K562 treated with DMSO at 1 percent for 24 hours (cell line): ENCODE data around the gene CYP2B6. TPM values are rescaled to one million over a fixed set of nuclear protein-coding genes. Genes with fewer than 3 reads are reported as not detected.

ENCODE experiments used
- total RNA-seq: library from RNA; unstranded; fragments of 300-600 nt; gene quantifications from 2 replicates; pipeline ENCODE4 v1.2.3, GENCODE V29; 2022; ENCODE audit warnings: low read depth; ENCODE audit not compliant: insufficient read depth

The CYP2B6 gene
- not detected in 2 replicates for total RNA-seq

GRCh38 chr19:40990972-40991381 is at the start of gene CYP2B6:
CYP2B6 (plus strand) TSS chr19:40991282; CDS start chr19:40991306, 24 bp downstream.

Other genes with a start within 250 kb of the CYP2B6 start
- gene ACTMAP, start 240.8 kb upstream of the CYP2B6 start, total RNA-seq, result 19.6 and 19.7 TPM in 2 replicates
- gene SNRPA, start 240.1 kb upstream of the CYP2B6 start, total RNA-seq, result 86.7 and 91.4 TPM in 2 replicates
- not detected in 2 replicates for gene MIA, start 215.8 kb upstream of the CYP2B6 start, total RNA-seq
- 57.1 and 59.4 TPM in 2 replicates for gene RAB4B, start 213.0 kb upstream of the CYP2B6 start, total RNA-seq
- gene EGLN2, start 192.1 kb upstream of the CYP2B6 start, total RNA-seq, result 124 and 143 TPM in 2 replicates
- gene CYP2A6, start 140.8 kb upstream of the CYP2B6 start, total RNA-seq, result not detected in 2 replicates
- not detected in 2 replicates for gene CYP2A7, start 109.1 kb upstream of the CYP2B6 start, total RNA-seq
- gene CYP2A13, start 97.2 kb downstream of the CYP2B6 start, total RNA-seq, result not detected in 2 replicates
- gene CYP2F1, start 123.2 kb downstream of the CYP2B6 start, total RNA-seq, result 2.0 and 6.4 TPM in 2 replicates
- 1.3 and 4.7 TPM in 2 replicates for gene CYP2S1, start 201.9 kb downstream of the CYP2B6 start, total RNA-seq
- 0.47 and 0.88 TPM in 2 replicates for gene AXL, start 227.9 kb downstream of the CYP2B6 start, total RNA-seq